NOMO-1 treated with DMSO at 0.1 percent for 48 hours (cell line): ENCODE data around the gene CLASRP.
A peak's percentile ranks its signal among the peaks of the same experiment; 100 is the strongest.

Experiments
- DNase-seq: peaks from one replicate; lab custom pipeline; 2025; ENCODE audit not compliant: unreplicated experiment; lab: John Stamatoyannopoulos, UW

The CLASRP gene

GRCh38 chr19:45020071-45020470 lies 18.8 kb upstream of the CLASRP start:
- DNase-seq: no peak

GRCh38 chr19:45021971-45022370 lies 16.9 kb upstream of the CLASRP start:
- DNase-seq: no peak

GRCh38 chr19:45023048-45023447 lies 15.8 kb upstream of the CLASRP start:
- no peak for DNase-seq

GRCh38 chr19:45025264-45025663 lies 13.6 kb upstream of the CLASRP start:
- DNase-seq: no peak

- no peak for DNase-seq
These were observed 11.5 kb upstream of the CLASRP start for GRCh38 chr19:45027371-45027770.

- DNase-seq: no peak
These were observed 8.0 kb upstream of the CLASRP start for GRCh38 chr19:45030825-45031224.

GRCh38 chr19:45032421-45032820 lies 6.4 kb upstream of the CLASRP start:
- no peak for DNase-seq

- no peak for DNase-seq
These were observed 3.1 kb upstream of the CLASRP start for GRCh38 chr19:45035755-45036154.

GRCh38 chr19:45037393-45038169 lies 1.3 kb upstream of the CLASRP start:
- DNase-seq: no peak

- DNase-seq: peak; percentile 84
These were observed 1.4 kb downstream of the CLASRP start for GRCh38 chr19:45040059-45040771.

GRCh38 chr19:45041125-45041524 lies 2.3 kb downstream of the CLASRP start:
- peak; percentile 16 for DNase-seq

- DNase-seq: no peak
These were observed 7.0 kb downstream of the CLASRP start for GRCh38 chr19:45045671-45046353.

GRCh38 chr19:45046355-45046754 lies 7.5 kb downstream of the CLASRP start:
- DNase-seq: no peak

- DNase-seq: peak; percentile 90
These were observed 8.4 kb downstream of the CLASRP start for GRCh38 chr19:45047188-45047797.

GRCh38 chr19:45049073-45049736 lies 10.4 kb downstream of the CLASRP start:
- DNase-seq: no peak

- no peak for DNase-seq
These were observed 11.2 kb downstream of the CLASRP start for GRCh38 chr19:45050036-45050435.

GRCh38 chr19:45051929-45052579 lies 13.2 kb downstream of the CLASRP start:
- no peak for DNase-seq

- DNase-seq: no peak
These were observed 18.0 kb downstream of the CLASRP start for GRCh38 chr19:45056831-45057230.

- DNase-seq: no peak
These were observed 18.6 kb downstream of the CLASRP start for GRCh38 chr19:45057444-45057843.

- DNase-seq: no peak
These were observed 19.8 kb downstream of the CLASRP start for GRCh38 chr19:45058622-45059159.
